A549 (cell line): ENCODE data around the gene IFIT2. TPM values are rescaled to one million over a fixed set of nuclear protein-coding genes. Genes with fewer than 3 reads are reported as not detected.

Experiments
- ATAC-seq, 2 experiments: fragments of 200-7000 bp in 1 of 2; fragments of >200 bp in 1 of 2; cut with Nextera tagmentation in 1 of 2; cut with Tn5 transposase in 1 of 2; 3 replicates each; pipeline versions ENCODE4 v1.8.0 to v1.9.1; 2018 to 2020; ENCODE audit warnings: mild to moderate bottlenecking in 1 of 2, moderate library complexity in 1 of 2
- CTCF ChIA-PET: fragments of 300-600 bp; sonication (Branson Sonifier 250); formaldehyde crosslinking; extraction: SDS; loops from one replicate; lab custom pipeline; 2021; ENCODE audit warnings: antibody characterized with exemption, inconsistent platforms; lab: Yijun Ruan, JAX
- POLR2A ChIA-PET: fragments of 350-600 bp; formaldehyde crosslinking; extraction: SDS; loops from one replicate; lab custom pipeline; 2021; ENCODE audit warnings: antibody characterized with exemption, inconsistent platforms; lab: Yijun Ruan, JAX
- DNase-seq, 2 experiments: peaks; one replicate each; pipeline versions ENCODE4 v3.0.0 to v3.0.0-alpha.2; 2011 to 2016; ENCODE audit warnings: low read depth in 1 of 2, low spot score in 1 of 2
- FAIRE-seq: peaks from 2 replicates; lab custom pipeline; 2011; peaks lifted over from hg19 to GRCh38; lab: Jason Lieb, UNC
- H3K27ac ChIP-seq, 2 experiments: fragments of >200 bp; sonication (Bioruptor Twin); formaldehyde crosslinking; 3 replicates each; pipeline ENCODE4 v1.5.1; 2016 to 2017
- H3K4me1 ChIP-seq: fragments of >200 bp; sonication (Bioruptor Twin); formaldehyde crosslinking; 3 replicates; pipeline ENCODE4 v1.6.1; 2016
- H3K4me2 ChIP-seq: fragments of >200 bp; sonication (Bioruptor Twin); formaldehyde crosslinking; 3 replicates; pipeline ENCODE4 v1.6.1; 2016
- H3K4me3 ChIP-seq: fragments of >200 bp; sonication (Bioruptor Twin); formaldehyde crosslinking; 3 replicates; pipeline ENCODE4 v1.5.1; 2016
- H3K9me3 ChIP-seq: fragments of >200 bp; sonication (Bioruptor Twin); formaldehyde crosslinking; 3 replicates; pipeline ENCODE4 v1.6.1; 2016
- BHLHE40 ChIP-seq: IDR thresholded peaks from 2 replicates; pipeline ENCODE4 v1.6.1; 2012; ENCODE audit warnings: low read depth, low read length, inconsistent platforms
- CEBPB ChIP-seq, 2 experiments: fragments of >200 bp in 1 of 2; sonication (Bioruptor Twin) in 1 of 2; formaldehyde crosslinking in 1 of 2; IDR thresholded peaks; 2 replicates each; pipeline ENCODE4 v1.6.1; 2012 to 2016
- CHD4 ChIP-seq: fragments of 200-600 bp; sonication (generic); IDR thresholded peaks from 2 replicates; pipeline ENCODE4 v1.6.1; 2016; ENCODE audit warnings: antibody characterized with exemption, mild to moderate bottlenecking, borderline replicate concordance
- EHMT2 ChIP-seq: fragments of 200-600 bp; sonication (generic); IDR thresholded peaks from 2 replicates; pipeline ENCODE4 v1.6.1; 2016; ENCODE audit warnings: antibody characterized with exemption, low read depth, mild to moderate bottlenecking, moderate library complexity
- EP300 ChIP-seq, 2 experiments: fragments of >200 bp; sonication (Bioruptor Twin); formaldehyde crosslinking; IDR thresholded peaks; 2 replicates in 1 of 2; 3 replicates in 1 of 2; pipeline ENCODE4 v1.6.1; 2016 to 2017
- FOSB ChIP-seq: fragments of 250-450 bp; sonication (Bioruptor Pico); IDR thresholded peaks from 2 replicates; pipeline ENCODE4 v1.5.0; 2020; ENCODE audit warnings: mild to moderate bottlenecking, moderate library complexity
- FOSL2 ChIP-seq, 2 experiments: fragments of 450-650 bp in 1 of 2; fragments of >200 bp in 1 of 2; sonication (Bioruptor Twin) in 1 of 2; formaldehyde crosslinking; IDR thresholded peaks; 2 replicates each; pipeline versions ENCODE4 v1.5.0 to v1.6.1; 2016 to 2020; ENCODE audit warnings: mild to moderate bottlenecking in 1 of 2, moderate library complexity in 1 of 2
- HDAC2 ChIP-seq: fragments of 200-600 bp; sonication (generic); IDR thresholded peaks from 2 replicates; pipeline ENCODE4 v1.6.1; 2016
- HEYL ChIP-seq: fragments of 250-450 bp; sonication (Bioruptor Pico); IDR thresholded peaks from 2 replicates; pipeline ENCODE4 v1.8.0; 2021; ENCODE audit warnings: mild to moderate bottlenecking, moderate library complexity
- HOXB13 ChIP-seq: fragments of 250-450 bp; sonication (Bioruptor Pico); IDR thresholded peaks from 2 replicates; pipeline ENCODE4 v1.5.0; 2020; ENCODE audit warnings: low read depth, mild to moderate bottlenecking, moderate library complexity
- KDM5A ChIP-seq: fragments of 200-600 bp; sonication (generic); IDR thresholded peaks from 2 replicates; pipeline ENCODE4 v1.6.1; 2016; ENCODE audit warnings: antibody characterized with exemption, mild to moderate bottlenecking
- MAZ ChIP-seq: fragments of 150-350 bp; IDR thresholded peaks from 2 replicates; pipeline ENCODE4 v1.6.1; 2014; ENCODE audit warnings: antibody characterized with exemption, low read depth, low read length, borderline replicate concordance
- NFE2L2 ChIP-seq: fragments of 150-350 bp; conservative IDR thresholded peaks from 2 replicates; pipeline ENCODE4 v1.6.1; 2014; ENCODE audit warnings: low read length
- NR3C1 ChIP-seq: fragments of >200 bp; sonication (Bioruptor Twin); formaldehyde crosslinking; IDR thresholded peaks from 3 replicates; pipeline ENCODE4 v1.6.1; 2017
- PHF8 ChIP-seq: fragments of 200-600 bp; sonication (generic); IDR thresholded peaks from 2 replicates; pipeline ENCODE4 v1.6.1; 2016; ENCODE audit warnings: low read depth, mild to moderate bottlenecking, antibody characterized with exemption, moderate library complexity, borderline replicate concordance
- POLR2A ChIP-seq: IDR thresholded peaks from 2 replicates; pipeline ENCODE4 v1.6.1; 2012; ENCODE audit warnings: mild to moderate bottlenecking, low read length
- RARB ChIP-seq: fragments of 250-450 bp; sonication (Bioruptor Pico); IDR thresholded peaks from 2 replicates; pipeline ENCODE4 v1.8.0; 2021; ENCODE audit warnings: mild to moderate bottlenecking, moderate library complexity
- RCOR1 ChIP-seq: fragments of 150-350 bp; IDR thresholded peaks from 2 replicates; pipeline ENCODE4 v1.6.1; 2014; ENCODE audit warnings: antibody characterized with exemption, low read length, low read depth
- REST ChIP-seq: fragments of 200-600 bp; sonication (generic); IDR thresholded peaks from 2 replicates; pipeline ENCODE4 v1.6.1; 2016; ENCODE audit warnings: antibody characterized with exemption, mild to moderate bottlenecking, moderate library complexity
- RNF2 ChIP-seq: fragments of 200-600 bp; sonication (generic); IDR thresholded peaks from 2 replicates; pipeline ENCODE4 v1.6.1; 2016; ENCODE audit warnings: low read depth, mild to moderate bottlenecking, antibody characterized with exemption, moderate library complexity, borderline replicate concordance
- SREBF2 ChIP-seq: fragments of 450-650 bp; IDR thresholded peaks from 2 replicates; pipeline ENCODE4 v1.6.1; 2014; ENCODE audit warnings: mild to moderate bottlenecking, moderate library complexity
- ZNF302 ChIP-seq: fragments of 250-450 bp; sonication (Bioruptor Pico); IDR thresholded peaks from 2 replicates; pipeline ENCODE4 v1.9.0; 2021; ENCODE audit warnings: inconsistent platforms, mild to moderate bottlenecking, moderate library complexity
- WGBS: methylation state at CpG from one replicate; pipeline ENCODE4 v1.1.6; 2017; ENCODE audit errors: missing lambda C conversion rate; 5-methylcytosine and 5-hydroxymethylcytosine counted together
- polyA plus RNA-seq, 4 experiments: library from polyadenylated mRNA; depleted of rRNA in 3 of 4; stranded (reverse); fragments of >200 nt; fragmentation: RNase III in 1 of 4; extraction: RNeasy Plus Mini Kit Qiagen cat#74134 plus additional on column Dnase treatment in 1 of 4; gene quantifications; 2 replicates in 3 of 4; 3 replicates in 1 of 4; pipeline ENCODE4 v1.2.3, GENCODE V29; 2011 to 2017
- TF ChIP-seq, protein P1 (sequence below): fragments of 250-450 bp; sonication (Bioruptor Pico); IDR thresholded peaks from 2 replicates; pipeline ENCODE4 v1.5.0; 2020; ENCODE audit warnings: low read depth, mild to moderate bottlenecking, moderate library complexity
- TF ChIP-seq, protein P2 (sequence below): fragments of 150-350 bp; IDR thresholded peaks from 2 replicates; pipeline ENCODE4 v1.6.1; 2014; ENCODE audit warnings: low read depth, mild to moderate bottlenecking, low read length
- TF ChIP-seq, protein P3 (sequence below): fragments of >200 bp; sonication (Bioruptor Twin); formaldehyde crosslinking; IDR thresholded peaks from 2 replicates; pipeline ENCODE4 v1.6.1; 2016

IFIT2 gene
- polyA plus RNA-seq, 2 of the 4 experiments (the other 2 are of a cell fraction) = 0.75 to 1.1 TPM

GRCh38 chr10:89257581-89257980, 44.3 kb upstream of the IFIT2 start:
- 0 out of 3 replicates have a peak, but pooled peaks cover 4% of the 10 kb centered on the region for H3K9me3 ChIP-seq
- FAIRE-seq (no peak), DNase-seq (no peak)
- CTCF ChIA-PET = interaction anchor here (2.0 kb wide), 1 partner anchor 112 kb away, joined by 6 read pairs; no protein-coding TSS in a partner anchor
- WGBS = 6% methylated on average over 2 of the region's 2 CpGs
- TF ChIP-seq RARB (CRISPR knock-in tag) (no peak), MAZ (no peak), HDAC2 (no peak), RNF2 (no peak), EHMT2 (no peak), KDM5A (no peak), RCOR1 (no peak), POLR2A (no peak)
- TF ChIP-seq, protein P1, sequence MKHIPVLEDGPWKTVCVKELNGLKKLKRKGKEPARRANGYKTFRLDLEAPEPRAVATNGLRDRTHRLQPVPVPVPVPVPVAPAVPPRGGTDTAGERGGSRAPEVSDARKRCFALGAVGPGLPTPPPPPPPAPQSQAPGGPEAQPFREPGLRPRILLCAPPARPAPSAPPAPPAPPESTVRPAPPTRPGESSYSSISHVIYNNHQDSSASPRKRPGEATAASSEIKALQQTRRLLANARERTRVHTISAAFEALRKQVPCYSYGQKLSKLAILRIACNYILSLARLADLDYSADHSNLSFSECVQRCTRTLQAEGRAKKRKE (CRISPR knock-in tag) = no peak
- TF ChIP-seq, all 56 proteins: peak for 0
- H3K4me2 ChIP-seq = no peak overlapping the region
- H3K27ac ChIP-seq = no peak overlapping the region
- H3K4me3 ChIP-seq = no peak overlapping the region
- H3K4me1 ChIP-seq = peaks cover 21% of the 10 kb centered on the region
- POLR2A ChIA-PET = no interaction called here
- ATAC-seq = no peak

GRCh38 chr10:89258881-89259280, 43.0 kb upstream of the IFIT2 start:
- no peak for ATAC-seq
- Histone ChIP-seq H3K9me3 (0 out of 3 replicates have a peak, but pooled peaks cover 2% of the 10 kb centered on the region), H3K27ac (no peak overlapping the region), H3K4me3 (no peak overlapping the region), H3K4me1 (peaks cover 29% of the 10 kb centered on the region), H3K4me2 (no peak overlapping the region)
- FAIRE-seq = no peak
- TF ChIP-seq REST (no peak), FOSL2 (IDR thresholded peaks at IDR 0.05) (no peak), FOSL2 (CRISPR knock-in tag; IDR thresholded peaks at IDR 0.05) (no peak), CEBPB (IDR thresholded peaks at IDR 0.05) (no peak)
- TF ChIP-seq, protein P2, sequence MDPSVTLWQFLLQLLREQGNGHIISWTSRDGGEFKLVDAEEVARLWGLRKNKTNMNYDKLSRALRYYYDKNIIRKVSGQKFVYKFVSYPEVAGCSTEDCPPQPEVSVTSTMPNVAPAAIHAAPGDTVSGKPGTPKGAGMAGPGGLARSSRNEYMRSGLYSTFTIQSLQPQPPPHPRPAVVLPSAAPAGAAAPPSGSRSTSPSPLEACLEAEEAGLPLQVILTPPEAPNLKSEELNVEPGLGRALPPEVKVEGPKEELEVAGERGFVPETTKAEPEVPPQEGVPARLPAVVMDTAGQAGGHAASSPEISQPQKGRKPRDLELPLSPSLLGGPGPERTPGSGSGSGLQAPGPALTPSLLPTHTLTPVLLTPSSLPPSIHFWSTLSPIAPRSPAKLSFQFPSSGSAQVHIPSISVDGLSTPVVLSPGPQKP = no peak
- CTCF ChIA-PET = interaction anchor here (0.6 to 2.0 kb wide), 6 partner anchors 57 to 167 kb away, joined by 3 to 6 read pairs (median 3); no protein-coding TSS in a partner anchor
- POLR2A ChIA-PET = no interaction called here
- WGBS = 21% methylated on average over 1 of the region's 1 CpG
- no peak for DNase-seq

DNA sequence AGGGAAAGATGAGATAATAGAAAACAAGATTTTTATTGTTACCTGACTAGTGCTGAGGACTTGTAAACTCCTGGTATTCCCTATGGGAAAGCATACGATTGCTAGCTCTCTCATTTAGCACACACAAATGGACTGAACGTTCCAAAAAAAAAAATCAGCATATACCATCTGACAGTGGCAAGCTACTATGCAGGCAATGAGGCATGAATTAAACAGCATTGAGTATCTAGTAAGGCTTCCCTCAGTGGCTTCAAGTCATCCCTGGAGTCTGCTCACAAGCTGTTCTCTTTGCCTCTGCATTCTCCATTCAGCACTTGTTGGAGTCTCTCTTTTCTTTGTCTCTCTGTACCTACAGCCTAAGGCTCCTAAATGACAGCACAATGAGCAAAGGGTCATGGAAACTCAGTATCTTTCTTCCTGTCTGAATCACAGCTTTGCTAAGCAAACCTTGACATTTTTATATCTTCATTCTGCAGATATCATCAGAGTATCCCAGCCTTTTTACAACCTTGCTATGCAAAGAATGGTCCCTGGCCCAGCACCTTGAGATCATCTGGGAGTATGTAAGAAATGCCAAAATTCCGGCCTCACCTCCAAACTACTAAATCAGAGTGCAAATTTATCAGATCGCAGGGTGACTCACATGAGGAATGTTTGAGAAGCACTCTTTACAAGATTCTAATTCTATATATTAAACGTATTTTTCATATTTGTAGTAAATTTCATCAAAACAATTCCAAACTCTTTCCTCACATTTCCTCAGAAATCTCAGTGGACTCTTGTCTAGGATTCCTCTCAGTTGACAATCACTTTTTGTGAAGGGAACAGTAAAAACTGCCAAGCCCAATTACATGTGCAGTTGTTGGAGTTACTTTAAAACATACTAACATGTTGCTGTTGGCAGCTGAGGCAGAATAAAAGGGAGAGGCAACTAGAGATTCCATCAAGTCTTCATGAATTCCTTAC, 39.5 kb upstream of the IFIT2 start:
- Histone ChIP-seq H3K4me1 (peaks cover 29% of the 10 kb centered on the region), H3K4me3 (no peak overlapping the region), H3K4me2 (peak overlapping the region; percentile 48), H3K9me3 (no peaks in the 10 kb centered on the region), H3K27ac (peak overlapping the region; percentile 39 to 62)
- FAIRE-seq (no peak), DNase-seq (peak in 1 of 2 experiments; percentile 25), ATAC-seq (peak in 1 of 2 experiments; percentile 47; a peak in 3 of 6 replicates)
- POLR2A ChIA-PET = no interaction called here
- CTCF ChIA-PET = interaction anchor here (1.0 kb wide), 1 partner anchor 150 kb away, joined by 3 read pairs; no protein-coding TSS in a partner anchor
- 39% methylated on average over 5 of the region's 5 CpGs for WGBS
- TF ChIP-seq NR3C1 (no peak), SREBF2 (no peak), PHF8 (no peak), NFE2L2 (no peak), CHD4 (no peak), HEYL (CRISPR knock-in tag) (no peak), RCOR1 (no peak), BHLHE40 (no peak), FOSB (CRISPR knock-in tag) (no peak), KDM5A (no peak), HOXB13 (CRISPR knock-in tag) (no peak), EP300 (IDR thresholded peaks at IDR 0.05) (peak in 1 of 2 experiments; percentile 19; a peak in 1 of 5 replicates), ZNF302 (CRISPR knock-in tag) (no peak)
- TF ChIP-seq, protein P2 = no peak
- TF ChIP-seq, protein P3, sequence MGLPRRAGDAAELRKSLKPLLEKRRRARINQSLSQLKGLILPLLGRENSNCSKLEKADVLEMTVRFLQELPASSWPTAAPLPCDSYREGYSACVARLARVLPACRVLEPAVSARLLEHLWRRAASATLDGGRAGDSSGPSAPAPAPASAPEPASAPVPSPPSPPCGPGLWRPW = no peak
